Endothelial cell of umbilical vein (primary cell): ENCODE measurements around the gene ASAP2. TPM values are rescaled to one million over a fixed set of nuclear protein-coding genes. Genes with fewer than 3 reads are reported as not detected.

Experiments
- BruUV-seq: library from RNA; stranded (reverse); fragments of 400-500 nt; replicated peaks from 2 replicates; lab custom pipeline; 2021; lab: Mats Ljungman, UMichigan
- CTCF ChIA-PET: fragments of 300-600, 350-600 bp; sonication (Branson Sonifier 250); formaldehyde crosslinking; loops from one replicate; lab custom pipeline; 2021; ENCODE audit warnings: antibody characterized with exemption, inconsistent platforms; lab: Charles Lee
- POLR2A ChIA-PET: fragments of 300-600, 350-600 bp; sonication (Branson Sonifier 250); formaldehyde crosslinking; loops from one replicate; lab custom pipeline; 2021; ENCODE audit warnings: antibody characterized with exemption, inconsistent platforms; lab: Charles Lee
- DNase-seq: peaks from one replicate; pipeline ENCODE4 v3.0.0-alpha.2; 2011; ENCODE audit warnings: low read depth, low spot score
- FAIRE-seq: peaks from 2 replicates; lab custom pipeline; 2011; peaks lifted over from hg19 to GRCh38; lab: Jason Lieb, UNC
- H2AFZ ChIP-seq: 2 replicates; pipeline ENCODE4 v1.6.0; 2012; ENCODE audit warnings: low read depth, low read length, control low read depth, inconsistent platforms
- H3K27ac ChIP-seq: 2 replicates; pipeline ENCODE4 v1.5.1; 2011; ENCODE audit warnings: low read depth, mild to moderate bottlenecking, control low read depth, low read length, moderate library complexity; ENCODE audit not compliant: insufficient read depth
- H3K27me3 ChIP-seq, 2 experiments: 2 replicates each; pipeline versions ENCODE4 v1.6.0 to v1.6.1; 2011; ENCODE audit warnings: low read length in 2 of 2, mixed read lengths in 1 of 2; ENCODE audit not compliant: control insufficient read depth in 2 of 2, insufficient read depth in 2 of 2
- H3K36me3 ChIP-seq, 2 experiments: 2 replicates in 1 of 2; 3 replicates in 1 of 2; pipeline ENCODE4 v1.5.1; 2011; ENCODE audit warnings: low read length in 2 of 2, mild to moderate bottlenecking in 1 of 2, moderate library complexity in 1 of 2; ENCODE audit not compliant: control insufficient read depth in 2 of 2, insufficient read depth in 2 of 2; ENCODE audit errors: extremely low read depth in 1 of 2
- H3K4me1 ChIP-seq: 3 replicates; pipeline ENCODE4 v1.5.1; 2011; ENCODE audit warnings: mild to moderate bottlenecking, low read length; ENCODE audit not compliant: control insufficient read depth, insufficient read depth; ENCODE audit errors: extremely low read depth
- H3K4me2 ChIP-seq: 2 replicates; pipeline ENCODE4 v1.6.1; 2011; ENCODE audit warnings: low read length, control low read depth, mixed read lengths; ENCODE audit not compliant: insufficient read depth
- H3K4me3 ChIP-seq, 3 experiments: fragments of 200-600 bp in 1 of 3; sonication (generic), shearing (Covaris generic) in 1 of 3; replicated peaks in 1 of 3; 2 replicates each; pipeline ENCODE4 v1.5.1; 2011 to 2016; ENCODE audit warnings: control low read depth in 3 of 3, low read length in 3 of 3, mild to moderate bottlenecking in 2 of 3, inconsistent platforms in 1 of 3, low read depth in 1 of 3, moderate library complexity in 1 of 3; ENCODE audit not compliant: insufficient read depth in 1 of 3
- H3K79me2 ChIP-seq: 2 replicates; pipeline ENCODE4 v1.6.0; 2012; ENCODE audit warnings: low read length, inconsistent platforms; ENCODE audit not compliant: control insufficient read depth, insufficient read depth
- H3K9ac ChIP-seq: replicated peaks from 2 replicates; pipeline ENCODE3; 2011; ENCODE audit warnings: low read length, control low read depth; ENCODE audit not compliant: insufficient read depth; ENCODE audit errors: extremely low read depth
- H3K9me1 ChIP-seq: replicated peaks from 3 replicates; pipeline ENCODE4 v1.6.0; 2011; ENCODE audit warnings: mild to moderate bottlenecking, low read length; ENCODE audit not compliant: control insufficient read depth, insufficient read depth; ENCODE audit errors: extremely low read depth
- H3K9me3 ChIP-seq: replicated peaks from 2 replicates; pipeline ENCODE4 v1.5.1; 2012; ENCODE audit warnings: low read length, inconsistent platforms; ENCODE audit not compliant: control insufficient read depth, insufficient read depth
- H4K20me1 ChIP-seq: replicated peaks from 2 replicates; pipeline ENCODE3; 2011; ENCODE audit warnings: mild to moderate bottlenecking, low read length; ENCODE audit not compliant: control insufficient read depth, insufficient read depth; ENCODE audit errors: extremely low read depth
- EZH2 ChIP-seq: IDR thresholded peaks from 2 replicates; pipeline ENCODE4 v1.6.1; 2012; ENCODE audit warnings: borderline replicate concordance, low read depth, mild to moderate bottlenecking, moderate library complexity, low read length, inconsistent platforms; ENCODE audit not compliant: severe bottlenecking
- FOS ChIP-seq: IDR thresholded peaks from 2 replicates; pipeline ENCODE4 v1.6.1; 2011; ENCODE audit warnings: mild to moderate bottlenecking, low read length, moderate library complexity, borderline replicate concordance; ENCODE audit not compliant: insufficient read depth
- GATA2 ChIP-seq: IDR thresholded peaks from 2 replicates; pipeline ENCODE4 v1.7.0; 2011; ENCODE audit warnings: low read depth, mild to moderate bottlenecking, moderate library complexity, mixed read lengths, low read length; ENCODE audit not compliant: insufficient read length, insufficient read depth
- JUN ChIP-seq: IDR thresholded peaks from 2 replicates; pipeline ENCODE4 v1.6.1; 2011; ENCODE audit warnings: borderline replicate concordance, low read depth; ENCODE audit not compliant: insufficient read length, insufficient read depth
- MYC ChIP-seq: IDR thresholded peaks from one replicate; pipeline ENCODE4 v1.6.1; 2011; ENCODE audit warnings: mild to moderate bottlenecking, low read depth, low read length
- POLR2A ChIP-seq: IDR thresholded peaks from 2 replicates; pipeline ENCODE4 v1.6.1; 2012; ENCODE audit warnings: low read depth, mild to moderate bottlenecking, control low read depth, low read length
- POLR2AphosphoS5 ChIP-seq: IDR thresholded peaks from 2 replicates; pipeline ENCODE4 v1.6.1; 2012; ENCODE audit warnings: low read depth, mild to moderate bottlenecking, control low read depth, low read length, moderate library complexity; ENCODE audit not compliant: insufficient read depth
- dilution Hi-C: fragments of 300-500 bp; cut with MboI; formaldehyde crosslinking; loops from one replicate; pipeline ENCODE4 v1.15.0; 2019; ENCODE audit warnings: low sequenced_read_pairs; ENCODE audit not compliant: extremely low pct_ligation_motif_present
- intact Hi-C: fragments of 100-400 bp; cut with micrococcal nuclease; formaldehyde crosslinking; loops from one replicate; pipeline ENCODE4 v1.10.0; 2022
- polyA plus RNA-seq, 4 experiments: library from polyadenylated mRNA; depleted of rRNA in 3 of 4; stranded (reverse) in 3 of 4; unstranded in 1 of 4; fragments of >200 nt; gene quantifications; 2 replicates each; pipeline versions ENCODE4 v1.2.1 to v1.2.3, GENCODE V29; 2011 to 2012; ENCODE audit warnings: missing spikeins in 1 of 4
- total RNA-seq: library from RNA; stranded (reverse); gene quantifications from 2 replicates; pipeline ENCODE4 v1.2.3, GENCODE V29; 2021
- TF ChIP-seq, protein P1 (sequence below): IDR thresholded peaks from 2 replicates; pipeline ENCODE4 v1.6.1; 2011; ENCODE audit not compliant: insufficient read depth, insufficient read length
- TF ChIP-seq, protein P2 (sequence below), 2 donors: IDR thresholded peaks; 1 replicate in 1 of 2; 2 replicates in 1 of 2; pipeline ENCODE4 v1.5.1; 2011; ENCODE audit warnings: low read length in 2 of 2, mild to moderate bottlenecking in 2 of 2, moderate library complexity in 2 of 2, control low read depth in 1 of 2, inconsistent platforms in 1 of 2, low read depth in 1 of 2; ENCODE audit not compliant: insufficient read depth in 1 of 2; ENCODE audit errors: extremely low read depth in 1 of 2

Gene ASAP2
- total and polyA plus RNA-seq, 2 donors (not counting 3 experiments of a cell fraction or from before 2014, with no cell fraction given) = 31.1 to 79.2 TPM

DNA sequence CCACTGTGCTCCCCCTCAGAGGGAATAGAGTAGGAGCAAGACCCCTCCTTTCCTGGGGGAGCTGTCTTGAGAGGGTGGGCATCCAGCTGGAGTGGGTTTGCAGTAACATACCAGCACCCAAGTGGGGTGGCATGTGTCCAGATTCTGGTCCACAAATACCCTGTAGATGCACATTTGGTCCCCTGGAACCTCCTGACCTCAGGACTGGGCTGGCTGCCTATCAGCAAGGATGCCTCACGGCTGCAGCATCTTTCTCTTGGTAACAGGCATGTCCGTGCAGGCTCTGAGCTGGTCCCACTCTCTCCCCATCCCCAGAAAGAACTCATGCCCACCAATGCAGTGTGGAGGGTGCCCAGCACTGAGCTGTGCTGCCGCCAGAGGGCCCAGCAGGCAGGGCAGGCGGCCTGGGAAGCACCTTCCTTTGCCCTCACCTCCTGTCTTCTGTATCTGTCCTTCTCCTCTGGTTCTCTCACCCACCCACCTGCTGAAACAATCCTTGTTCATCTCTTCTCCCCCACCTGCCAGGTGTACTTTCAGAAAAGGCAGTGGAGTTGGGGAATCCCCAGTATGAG, 169.3 kb downstream of the ASAP2 start:
- TF ChIP-seq, protein P1, sequence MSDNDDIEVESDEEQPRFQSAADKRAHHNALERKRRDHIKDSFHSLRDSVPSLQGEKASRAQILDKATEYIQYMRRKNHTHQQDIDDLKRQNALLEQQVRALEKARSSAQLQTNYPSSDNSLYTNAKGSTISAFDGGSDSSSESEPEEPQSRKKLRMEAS = no peak
- no peak for TF ChIP-seq FOS
- TF ChIP-seq POLR2A = no peak
- TF ChIP-seq JUN = no peak
- no peak for TF ChIP-seq GATA2
- TF ChIP-seq, protein P2, sequence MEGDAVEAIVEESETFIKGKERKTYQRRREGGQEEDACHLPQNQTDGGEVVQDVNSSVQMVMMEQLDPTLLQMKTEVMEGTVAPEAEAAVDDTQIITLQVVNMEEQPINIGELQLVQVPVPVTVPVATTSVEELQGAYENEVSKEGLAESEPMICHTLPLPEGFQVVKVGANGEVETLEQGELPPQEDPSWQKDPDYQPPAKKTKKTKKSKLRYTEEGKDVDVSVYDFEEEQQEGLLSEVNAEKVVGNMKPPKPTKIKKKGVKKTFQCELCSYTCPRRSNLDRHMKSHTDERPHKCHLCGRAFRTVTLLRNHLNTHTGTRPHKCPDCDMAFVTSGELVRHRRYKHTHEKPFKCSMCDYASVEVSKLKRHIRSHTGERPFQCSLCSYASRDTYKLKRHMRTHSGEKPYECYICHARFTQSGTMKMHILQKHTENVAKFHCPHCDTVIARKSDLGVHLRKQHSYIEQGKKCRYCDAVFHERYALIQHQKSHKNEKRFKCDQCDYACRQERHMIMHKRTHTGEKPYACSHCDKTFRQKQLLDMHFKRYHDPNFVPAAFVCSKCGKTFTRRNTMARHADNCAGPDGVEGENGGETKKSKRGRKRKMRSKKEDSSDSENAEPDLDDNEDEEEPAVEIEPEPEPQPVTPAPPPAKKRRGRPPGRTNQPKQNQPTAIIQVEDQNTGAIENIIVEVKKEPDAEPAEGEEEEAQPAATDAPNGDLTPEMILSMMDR (IDR thresholded peaks at IDR 0.05; ENCODE audit: extremely low read depth in 1 of 2, insufficient read depth in 1 of 2, low read depth in 1 of 2, low read length in 2 of 2) = no peak
- TF ChIP-seq EZH2 = no peak
- TF ChIP-seq MYC = no peak
- TF ChIP-seq POLR2AphosphoS5 = no peak
- Histone ChIP-seq H2AFZ (no peak overlapping the region), H3K4me2 (no peak overlapping the region), H3K36me3 (peaks cover 12 to 37% of the 10 kb centered on the region in 2 experiments), H3K9ac (no peak overlapping the region), H3K27me3 (no peaks in the 10 kb centered on the region), H3K27ac (no peak overlapping the region), H3K79me2 (no peaks in the 10 kb centered on the region), H3K9me1 (no peaks in the 10 kb centered on the region), H3K4me3 (no peak overlapping the region), H3K9me3 (no peaks in the 10 kb centered on the region), H3K4me1 (peaks cover 12% of the 10 kb centered on the region), H4K20me1 (no peaks in the 10 kb centered on the region)
- POLR2A ChIA-PET = no interaction called here
- no TSS peak for BruUV-seq
- FAIRE-seq (no peak), DNase-seq (no peak)
- intact Hi-C loops = no loop called here
- dilution Hi-C loops = no loop called here
- CTCF ChIA-PET = interaction anchor here (0.9 to 1.4 kb wide), 3 partner anchors 10 to 232 kb away, joined by 3 to 4 read pairs (median 3); no protein-coding TSS in a partner anchor
